Activated T-cell treated with anti-CD3 and anti-CD28 coated beads for 1 hour (primary cell): ENCODE results near the gene TMCC1.
"Not testable (repeated sequence)": the region's sequence is repeated elsewhere in the genome, so short reads cannot be mapped to it uniquely, and the experiment has no call there.

Experiments used
- DNase-seq: peaks from one replicate; pipeline ENCODE4 v3.0.0-alpha.2; 2020; ENCODE audit warnings: low read depth

TMCC1 gene

DNA sequence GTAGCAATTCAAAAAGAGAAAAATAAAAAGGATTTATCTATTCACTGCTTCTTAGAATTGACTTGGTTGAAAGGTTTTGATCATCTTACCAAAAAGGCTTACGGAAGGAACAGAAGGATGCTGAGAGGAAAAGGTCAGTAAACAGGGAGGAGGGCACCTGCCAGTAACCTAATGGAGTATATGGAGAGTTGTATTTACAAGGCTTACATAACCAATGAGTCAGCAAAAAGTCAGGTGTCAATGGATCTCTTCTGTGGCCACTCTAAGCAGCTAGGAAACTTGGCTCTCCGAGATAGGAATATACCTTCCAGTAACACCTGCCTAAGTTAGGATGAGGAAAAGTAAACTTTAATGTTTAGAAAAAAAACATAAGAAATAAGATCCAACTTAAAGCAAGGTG lies 206.6 kb downstream of the TMCC1 start:
- DNase-seq = no peak

DNA sequence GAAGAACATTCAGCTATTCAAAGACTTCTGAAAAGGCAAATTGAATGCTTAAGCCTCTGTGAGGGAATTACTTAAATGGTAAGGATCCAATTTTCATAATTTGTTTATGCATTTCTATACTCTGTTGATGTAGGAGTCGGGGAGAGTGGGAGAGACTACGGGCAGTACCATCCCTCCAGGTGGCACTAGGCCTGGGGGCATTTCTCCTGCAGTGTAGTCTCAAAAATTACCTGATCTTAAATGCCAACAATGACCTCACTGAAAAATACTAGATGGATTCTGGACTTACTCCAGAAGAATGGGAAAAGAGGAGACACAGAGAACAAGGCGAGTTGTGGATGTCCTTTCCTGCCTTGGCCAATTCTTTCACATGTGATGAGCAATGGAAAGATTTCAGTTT lies 209.2 kb downstream of the TMCC1 start:
- no peak for DNase-seq

DNA sequence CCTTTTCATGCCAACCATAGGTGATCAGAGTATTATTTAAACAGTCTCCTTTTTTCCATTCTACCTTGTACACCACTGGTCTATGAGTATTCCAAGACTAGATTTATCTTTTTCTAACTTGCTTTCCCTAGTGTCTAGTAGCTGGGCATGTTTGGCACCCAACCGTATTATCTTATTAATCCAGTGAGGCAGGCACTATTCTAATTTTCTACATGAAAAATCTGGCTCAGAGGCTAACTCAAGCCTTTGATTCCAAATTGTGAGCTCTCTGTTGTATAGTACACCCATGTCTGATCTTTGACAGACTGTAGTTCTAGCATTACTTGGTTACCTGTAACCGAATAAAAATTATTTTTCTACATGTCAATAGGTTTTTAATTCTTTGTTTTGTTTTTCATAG lies 210.3 kb downstream of the TMCC1 start:
- DNase-seq = no peak

DNA sequence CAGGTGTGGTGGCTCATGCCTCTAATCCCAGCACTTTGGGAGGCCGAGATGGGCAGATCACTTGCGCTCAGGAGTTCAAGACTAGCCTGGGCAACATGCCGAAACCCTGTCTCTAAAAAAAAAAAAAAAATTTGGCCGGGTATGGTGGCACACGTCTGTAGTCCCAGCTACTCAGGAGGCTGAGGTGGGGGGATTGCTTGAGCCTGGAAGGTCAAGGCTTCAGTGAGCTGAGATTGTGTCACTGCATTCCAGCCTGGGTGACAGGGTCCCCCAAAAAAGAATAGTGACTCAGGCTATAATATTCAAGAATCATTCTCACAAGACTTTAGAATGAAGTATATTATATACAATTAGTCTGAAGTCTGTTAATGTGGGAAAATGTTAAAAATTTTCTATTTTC lies 216.5 kb downstream of the TMCC1 start:
- DNase-seq = no peak

DNA sequence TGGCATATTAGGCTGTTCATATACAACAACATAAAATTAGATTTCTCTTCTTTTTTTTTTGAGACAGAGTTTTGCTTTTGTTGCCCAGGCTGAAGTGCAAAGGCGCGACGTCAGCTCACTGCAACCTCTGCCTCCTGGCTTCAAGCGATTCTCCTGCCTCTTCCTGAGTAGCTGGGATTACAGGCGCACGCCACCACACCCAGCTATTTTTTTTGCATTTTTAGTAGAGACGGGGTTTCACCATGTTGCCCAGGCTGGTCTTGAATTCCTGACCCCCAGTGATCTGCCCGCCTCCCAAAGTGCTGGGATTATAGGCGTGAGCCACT lies 218.8 kb downstream of the TMCC1 start:
- not testable (repeated sequence) for DNase-seq

DNA sequence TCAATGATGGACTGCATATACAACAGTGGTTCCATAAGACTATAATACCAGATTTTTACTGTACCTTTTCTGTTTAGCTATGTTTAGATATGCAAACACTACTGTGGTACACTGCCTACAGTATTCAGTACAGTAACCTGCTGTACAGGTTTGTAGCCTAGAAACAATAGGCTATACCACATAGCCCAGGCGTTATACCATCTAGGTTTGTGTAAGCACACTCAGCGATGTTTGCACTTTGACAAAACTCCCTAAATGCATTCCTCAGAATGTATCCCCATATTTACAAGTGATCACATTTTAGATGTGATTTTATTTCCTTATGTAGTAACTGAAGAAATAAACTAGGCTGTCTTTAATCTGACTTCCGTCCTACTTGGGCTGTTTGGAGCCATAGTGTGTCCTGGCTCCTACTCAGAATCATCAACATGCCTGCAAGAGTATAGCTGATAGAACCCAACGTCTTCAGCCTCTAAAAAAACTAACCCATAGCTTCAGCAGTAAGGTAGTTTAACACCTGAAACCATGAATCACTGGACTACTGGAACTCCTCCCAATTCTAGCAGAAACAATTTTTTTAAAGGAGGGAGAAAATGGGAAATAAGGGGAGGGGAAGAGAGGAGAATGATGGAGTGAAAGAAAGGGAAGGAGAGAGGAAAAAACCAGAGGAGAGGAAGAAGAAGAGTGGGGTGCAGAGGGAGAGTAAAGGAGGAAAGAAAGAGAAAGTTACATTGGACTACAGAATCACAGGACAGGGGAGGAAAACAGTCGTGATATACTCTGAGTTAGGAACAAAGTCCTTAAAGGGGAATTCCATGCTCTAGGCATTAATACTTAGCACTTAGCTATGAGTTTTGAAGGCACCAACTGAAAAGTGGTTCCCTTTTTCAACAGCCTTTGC lies 219.4 kb downstream of the TMCC1 start:
- DNase-seq = no peak

DNA sequence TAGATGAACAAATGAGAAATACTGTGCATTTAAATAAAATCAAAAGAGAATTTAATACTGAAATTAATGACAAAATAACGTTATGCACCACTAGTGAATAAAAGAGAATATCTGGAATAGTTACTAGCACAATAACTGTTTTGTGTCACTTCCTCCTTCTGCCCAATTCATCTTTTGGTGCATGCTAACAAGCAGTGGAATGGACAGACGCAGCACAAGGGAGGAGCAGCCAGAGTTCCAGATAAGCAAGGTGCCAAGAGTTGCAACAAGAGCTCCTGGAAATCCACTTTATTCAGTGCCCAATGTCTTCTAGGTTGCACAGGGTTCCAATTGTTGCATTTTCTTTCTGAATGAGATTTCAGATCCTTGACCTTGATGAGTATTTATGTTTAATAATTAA lies 220.5 kb downstream of the TMCC1 start:
- DNase-seq = no peak

DNA sequence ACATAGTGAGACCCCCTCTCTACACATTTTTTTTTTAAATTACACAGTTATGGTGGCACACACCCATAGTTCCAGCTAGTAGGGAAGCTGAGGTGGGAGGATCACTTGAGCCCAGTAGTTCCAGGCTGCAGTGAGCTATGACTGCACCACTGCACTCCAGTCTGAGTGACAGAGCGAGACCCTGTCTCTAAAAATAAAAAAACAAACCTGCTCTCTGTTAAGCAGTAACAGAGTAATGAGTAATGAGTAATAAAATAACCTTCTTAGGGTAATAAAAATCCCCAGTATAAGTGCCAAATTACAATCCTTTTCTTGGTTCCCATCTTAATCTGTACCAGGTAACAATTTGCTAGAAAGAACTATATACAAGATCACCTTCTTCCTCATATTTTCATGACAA lies 221.1 kb downstream of the TMCC1 start:
- no peak for DNase-seq

DNA sequence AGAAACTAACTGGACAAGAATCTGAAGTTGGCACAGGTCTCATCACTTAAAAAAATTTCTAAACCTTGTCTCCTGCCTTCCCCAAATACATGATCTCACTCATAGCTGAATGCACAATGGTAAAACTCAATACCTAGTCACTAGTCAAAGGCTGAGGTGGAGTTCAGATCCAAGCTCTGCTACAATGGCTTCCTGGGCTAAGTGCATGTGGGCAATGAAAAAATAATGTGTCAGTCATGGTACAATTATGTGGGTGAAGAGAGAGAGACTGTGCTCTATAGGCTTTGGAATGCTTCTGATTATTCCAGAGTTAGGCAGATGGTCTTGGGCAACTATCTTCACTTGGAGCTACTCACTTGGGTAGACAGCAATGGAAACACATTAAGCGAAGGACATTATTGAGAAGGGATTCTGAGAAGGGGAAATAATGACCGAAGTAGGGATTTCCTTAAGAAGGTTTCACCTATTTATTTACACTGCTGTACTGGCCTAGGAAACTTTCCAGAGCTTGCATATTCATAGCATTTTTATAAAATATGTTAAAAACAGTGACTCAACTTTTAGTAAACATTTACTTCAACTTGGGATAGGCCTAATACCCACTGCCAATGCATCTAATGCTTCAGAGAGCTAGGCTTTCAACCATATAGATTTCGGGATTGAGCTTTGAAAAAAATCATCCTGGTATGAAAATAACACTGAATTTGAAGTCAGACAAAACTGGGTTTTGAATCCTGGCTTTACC lies 228.3 kb downstream of the TMCC1 start:
- DNase-seq = no peak

DNA sequence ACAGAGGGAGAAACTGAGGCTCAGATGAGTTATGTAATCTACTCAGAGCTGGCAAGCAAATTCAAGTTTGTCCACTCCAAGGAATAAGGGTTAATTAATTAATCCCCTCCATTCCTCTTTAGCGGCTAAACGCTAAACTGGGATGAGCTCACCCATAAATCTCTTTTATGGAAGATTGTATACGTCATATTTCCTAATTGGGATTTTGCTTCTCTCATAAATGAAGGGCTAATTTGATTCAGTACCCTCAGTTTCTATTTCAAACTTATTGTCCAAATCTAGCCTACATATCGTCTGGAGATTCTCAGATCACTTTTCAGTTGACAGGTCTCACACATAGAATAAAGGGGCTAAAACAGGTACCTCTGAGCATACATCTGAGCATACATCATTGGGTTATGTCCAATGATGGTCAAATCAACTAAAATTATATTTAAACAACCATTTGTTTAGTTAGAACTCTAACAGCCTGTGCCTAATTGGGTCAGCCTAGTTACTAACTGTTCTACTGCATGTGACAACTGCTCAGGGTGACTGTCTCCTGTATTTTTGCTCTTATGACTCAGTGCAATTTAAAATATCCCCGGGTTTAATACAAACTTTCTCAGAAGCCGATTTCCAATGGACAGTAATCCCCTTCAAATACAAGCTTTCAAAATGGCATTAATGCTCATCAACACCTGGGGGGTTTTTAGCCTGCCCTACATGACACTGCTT lies 229.4 kb downstream of the TMCC1 start:
- no peak for DNase-seq

DNA sequence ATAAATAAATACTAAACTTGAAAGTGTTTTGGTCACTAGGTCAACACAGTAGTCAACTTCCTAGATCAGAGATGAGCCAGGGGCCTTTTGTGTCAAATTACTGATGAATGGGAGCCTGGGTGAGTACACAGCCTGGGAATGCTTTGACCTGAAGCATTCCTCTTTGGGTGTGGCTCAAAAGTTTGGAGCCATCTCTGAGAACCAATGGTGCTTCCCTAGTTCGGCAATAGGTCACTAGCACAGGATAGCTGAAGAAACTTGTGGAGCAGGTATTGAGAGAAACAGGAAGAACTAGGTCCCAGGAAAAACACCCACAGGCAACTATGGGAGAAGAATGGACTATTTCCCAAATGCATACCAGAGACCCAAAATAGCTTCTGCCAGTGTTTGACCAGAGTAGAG lies 230.5 kb downstream of the TMCC1 start:
- DNase-seq = no peak

DNA sequence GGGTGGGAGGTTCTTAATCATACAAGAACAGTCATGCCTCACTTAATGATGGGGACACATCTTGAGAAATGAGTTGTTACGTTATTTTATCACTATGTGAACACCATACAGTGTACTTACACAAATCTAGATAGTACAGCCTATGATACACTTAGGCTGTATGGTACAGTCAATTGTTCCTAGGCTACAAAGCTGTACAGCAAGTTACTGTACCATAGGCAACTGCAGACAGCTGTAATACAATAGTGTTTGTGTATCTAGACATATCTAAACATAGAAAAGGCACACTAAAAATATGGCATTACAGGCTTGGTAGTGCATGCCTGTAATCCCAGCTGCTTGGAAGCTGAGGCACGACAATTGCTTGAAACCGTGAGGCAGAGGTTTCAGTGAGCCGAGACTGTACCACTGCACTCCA lies 231.3 kb downstream of the TMCC1 start:
- no peak for DNase-seq

DNA sequence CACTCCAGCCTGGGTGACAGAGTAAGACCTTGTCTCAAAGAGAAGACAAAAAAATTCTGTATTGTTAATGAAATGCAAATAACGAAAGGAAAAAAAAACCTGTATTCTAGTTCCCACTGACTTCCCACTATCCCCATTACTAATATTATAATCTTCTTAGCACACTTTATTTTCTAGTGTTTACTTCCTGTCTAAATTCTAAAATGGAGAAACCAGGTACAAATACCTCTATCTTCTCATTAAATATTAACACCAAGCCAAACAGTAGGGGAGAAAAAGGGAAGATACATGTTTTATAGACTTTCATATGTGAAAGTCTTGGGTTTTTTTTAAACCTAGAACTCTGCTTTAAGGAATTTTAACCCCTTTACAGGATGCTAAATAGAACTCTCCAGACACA lies 231.7 kb downstream of the TMCC1 start:
- DNase-seq = no peak

DNA sequence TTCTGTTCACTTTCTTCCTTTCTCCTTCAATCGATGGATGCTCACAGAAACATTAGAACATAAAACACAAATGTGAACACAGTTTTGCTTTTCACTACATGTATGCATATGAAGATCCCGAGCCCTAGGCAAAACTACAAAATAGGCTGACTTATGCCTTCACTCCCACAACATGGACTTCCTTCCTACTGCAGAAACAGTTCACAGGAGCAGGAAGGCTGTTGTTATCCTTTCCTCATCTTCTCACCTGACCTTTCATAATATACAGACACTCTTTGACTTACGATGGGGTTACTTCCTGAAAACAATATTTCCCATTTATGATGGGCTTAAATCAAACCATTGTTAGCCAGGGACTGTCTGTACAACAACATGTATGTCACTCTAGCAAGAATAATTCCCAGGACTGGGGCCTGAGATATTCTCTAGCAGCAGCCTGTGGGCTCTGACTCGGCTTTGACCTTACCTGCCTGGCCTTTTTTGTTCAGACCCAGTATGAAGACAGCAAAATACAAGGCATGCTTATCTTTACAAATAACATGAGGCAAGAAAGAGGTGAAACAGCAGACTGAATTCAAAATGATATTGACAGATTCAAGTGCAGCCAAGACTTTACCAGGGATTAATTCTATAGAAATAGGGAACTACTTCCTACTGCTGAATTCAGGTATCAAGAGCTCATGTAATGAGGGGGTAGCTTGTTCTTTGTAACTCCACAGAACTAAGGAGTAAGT lies 235.2 kb downstream of the TMCC1 start:
- DNase-seq = no peak

DNA sequence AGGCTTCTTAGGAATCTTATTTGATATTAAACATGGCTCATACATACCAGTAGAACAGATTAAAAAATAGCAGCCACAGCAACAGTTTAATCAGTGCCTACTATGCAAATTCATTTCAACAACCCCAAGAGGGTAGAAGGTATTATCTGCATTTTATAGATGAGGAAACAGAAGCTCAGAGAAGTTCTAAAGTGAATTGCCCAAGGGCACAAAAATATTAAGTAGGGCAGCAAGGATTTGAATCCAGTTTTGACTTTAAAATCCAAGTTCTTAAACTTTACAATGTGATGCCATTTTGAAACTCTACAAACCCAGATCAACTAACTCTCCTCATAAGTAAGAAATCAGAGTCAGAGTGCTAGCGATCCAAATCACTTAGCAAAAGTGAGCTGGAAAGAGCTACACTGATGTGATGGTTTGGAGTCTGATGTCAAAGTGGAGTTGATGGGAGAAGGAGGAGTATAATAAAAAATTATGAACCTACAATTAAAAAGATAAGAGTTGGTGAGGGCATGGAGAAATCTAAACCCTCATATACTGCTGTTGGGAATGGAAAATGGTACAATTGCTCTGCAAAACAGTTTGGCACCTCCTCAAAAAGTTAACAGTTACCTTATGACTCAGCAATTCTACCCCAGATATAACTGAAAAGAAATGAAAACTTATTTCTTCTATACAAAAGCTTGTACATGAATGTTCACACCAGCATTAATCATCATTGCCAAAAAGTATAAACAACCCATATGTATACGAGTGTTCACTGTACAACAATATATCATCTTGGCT lies 236.1 kb downstream of the TMCC1 start:
- DNase-seq = no peak

DNA sequence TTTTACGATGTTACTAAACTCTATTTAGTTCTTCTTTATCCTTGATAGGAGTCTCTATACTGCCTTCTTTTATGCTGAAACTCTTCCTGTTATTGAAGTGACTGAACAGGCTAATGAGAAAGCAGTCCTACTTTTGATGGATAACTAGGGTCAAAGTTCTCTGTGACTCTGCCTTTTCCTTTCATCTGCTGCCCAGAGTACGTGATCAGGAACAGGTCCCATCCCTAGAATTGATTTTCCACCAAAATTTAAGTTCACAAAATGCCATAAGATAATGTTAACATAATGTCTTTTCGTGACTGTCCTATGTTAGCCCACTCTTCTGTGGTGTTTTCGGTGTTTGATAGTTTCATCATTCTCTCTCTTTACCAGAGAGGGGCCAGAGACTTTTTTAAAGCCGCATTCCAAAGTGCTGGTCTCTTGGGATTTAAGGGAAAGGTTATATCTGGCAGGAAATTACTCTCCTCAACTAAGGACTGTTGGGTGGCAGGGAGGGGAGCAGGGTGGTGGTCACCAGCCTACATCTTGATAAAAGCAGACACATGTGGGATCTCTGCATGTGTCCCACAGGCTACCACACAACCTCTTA lies 236.8 kb downstream of the TMCC1 start:
- no peak for DNase-seq

DNA sequence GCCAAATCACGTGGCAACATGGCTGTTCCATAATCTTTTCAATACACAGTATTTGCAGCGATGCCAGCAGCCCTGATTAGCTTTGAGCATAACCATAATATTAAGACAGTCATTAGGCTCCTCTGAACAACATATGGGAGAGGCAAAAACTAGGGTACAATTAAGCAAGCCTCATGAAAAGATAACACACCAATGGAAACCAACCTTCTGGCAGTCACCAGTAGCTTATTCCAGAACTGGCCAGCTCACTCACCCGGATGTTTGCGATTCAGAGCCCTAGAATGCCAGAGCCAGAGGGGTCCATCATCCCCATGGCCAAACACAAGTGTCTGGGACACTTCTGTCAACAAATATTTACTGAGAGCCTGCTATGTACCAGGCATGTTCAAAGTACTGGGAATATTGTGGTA lies 238.2 kb downstream of the TMCC1 start:
- no peak for DNase-seq

DNA sequence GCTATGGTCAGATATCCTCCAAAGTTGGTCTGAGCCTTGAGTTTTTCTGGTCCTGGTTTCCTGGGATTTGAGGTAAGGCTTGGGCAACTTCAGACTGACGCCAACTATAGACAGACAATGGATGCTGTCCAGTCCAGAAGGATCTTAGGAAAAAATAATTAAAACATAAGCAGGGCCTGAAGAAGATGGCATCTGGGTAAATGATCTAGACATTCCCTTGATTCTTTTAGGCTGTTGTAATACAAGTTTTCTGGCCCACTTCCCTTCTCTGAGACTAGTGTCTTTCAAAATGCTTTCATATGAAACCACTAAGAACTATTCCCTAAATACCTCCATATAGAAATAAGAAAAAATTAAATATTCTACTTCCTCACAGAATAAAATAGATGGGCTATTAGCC lies 239.4 kb downstream of the TMCC1 start:
- DNase-seq = no peak

DNA sequence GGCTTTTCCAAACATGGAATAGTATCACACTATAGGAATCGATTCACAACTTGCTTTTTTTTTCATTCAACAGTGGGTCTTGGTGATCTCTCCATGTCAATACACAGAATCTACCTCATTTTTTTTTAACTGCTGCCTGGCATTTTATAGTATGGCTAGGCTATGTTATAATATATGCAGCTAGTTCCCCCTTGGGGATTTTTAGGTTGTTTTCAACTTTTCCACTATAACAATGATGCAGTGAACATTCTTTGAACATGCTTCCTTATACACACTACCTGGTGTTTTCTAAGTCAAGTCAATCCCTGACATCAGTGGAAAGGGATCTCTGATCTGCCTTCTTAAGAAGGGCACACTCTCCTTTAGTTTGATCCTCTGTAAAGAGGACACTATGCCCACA lies 240.5 kb downstream of the TMCC1 start:
- DNase-seq = no peak

DNA sequence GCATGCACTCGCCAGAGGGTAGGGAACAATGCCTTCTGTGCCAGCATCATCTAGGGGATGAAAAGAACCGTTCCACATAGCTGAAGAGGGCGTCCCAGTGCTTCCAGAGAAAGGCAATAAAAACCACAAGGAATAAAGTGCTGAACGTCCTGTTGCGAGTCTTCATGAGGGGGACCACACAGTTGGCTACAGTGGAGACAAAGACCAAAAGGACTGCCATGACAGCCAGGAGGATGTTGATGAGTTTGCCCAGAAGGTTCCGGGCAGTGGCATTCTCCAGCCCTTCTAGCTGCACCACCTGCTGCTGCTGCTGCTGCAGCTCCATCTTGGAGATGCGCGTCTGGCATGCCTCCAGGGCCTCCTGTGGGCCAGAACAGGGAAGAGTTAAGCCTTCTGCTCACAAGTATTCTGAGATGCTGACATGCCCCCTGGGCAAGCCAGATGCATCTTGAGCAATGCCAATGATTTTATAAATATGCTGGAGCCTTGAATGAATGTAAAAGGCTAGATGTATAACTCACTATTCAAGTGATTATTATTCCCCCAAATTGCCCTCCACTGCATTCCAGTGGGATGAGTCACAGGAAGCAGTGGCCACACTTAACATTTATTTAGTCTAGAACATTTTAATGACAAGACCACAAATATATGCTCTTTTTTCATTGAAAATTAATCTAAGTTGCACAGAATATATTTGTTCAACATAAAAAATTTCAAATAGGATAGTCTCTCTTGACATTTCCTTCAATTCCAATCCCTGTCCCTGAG lies 241.9 kb downstream of the TMCC1 start:
- DNase-seq = no peak
